Activated CD4-positive, alpha-beta T cell treated with anti-CD3 and anti-CD28 coated beads, Interleukin-2, Interleukin-4, amounts not matched to agents 100 ng/mL and 50 ng/mL, durations not matched to agents 16 hours and 8 hours (primary cell): ENCODE results near the gene RABGAP1L.
"Not testable (repeated sequence)": the region's sequence is repeated elsewhere in the genome, so short reads cannot be mapped to it uniquely, and the experiment has no call there.

Source experiments
- DNase-seq: peaks from one replicate; pipeline ENCODE4 v3.0.0-alpha.2; 2020; ENCODE audit warnings: low spot score

Gene RABGAP1L

GRCh38 chr1:175042650-175043049 lies 883.3 kb downstream of the RABGAP1L start:
- DNase-seq: no peak

- DNase-seq: no peak
These were observed 884.5 kb downstream of the RABGAP1L start for GRCh38 chr1:175043824-175044223.

GRCh38 chr1:175044591-175044990 lies 885.3 kb downstream of the RABGAP1L start:
- DNase-seq: not testable (repeated sequence)
